ENCODE results near the gene CPNE5. TPM values are rescaled to one million over a fixed set of nuclear protein-coding genes. Genes with fewer than 3 reads are reported as not detected.

Gene CPNE5
- total RNA-seq, 1 donor = 0.18 TPM

- peak overlapping the region; percentile 53 for H3K4me3 ChIP-seq (ENCODE audit: low read depth, low read length)
- peak; percentile 98 for DNase-seq (ENCODE audit: low read depth)
- TF ChIP-seq CTCF (IDR thresholded peaks at IDR 0.05; ENCODE audit: insufficient read depth, low read length) = peak; percentile 50
These were observed 103.9 kb downstream of the CPNE5 start for GRCh38 chr6:36735110-36736071.

GRCh38 chr6:36734486-36735060 is 104.7 kb downstream of the CPNE5 start:
- no peak for DNase-seq (ENCODE audit: low read depth)
- TF ChIP-seq CTCF (IDR thresholded peaks at IDR 0.05; ENCODE audit: insufficient read depth, low read length) = no peak
- H3K4me3 ChIP-seq (ENCODE audit: low read depth, low read length) = peak overlapping the region; percentile 53

- H3K4me3 ChIP-seq (ENCODE audit: low read depth, low read length) = no peak overlapping the region
- DNase-seq (ENCODE audit: low read depth) = no peak
- TF ChIP-seq CTCF (IDR thresholded peaks at IDR 0.05; ENCODE audit: insufficient read depth, low read length) = no peak
These were observed 105.9 kb downstream of the CPNE5 start for GRCh38 chr6:36733300-36733699.

- no peak for DNase-seq (ENCODE audit: low read depth)
- H3K4me3 ChIP-seq (ENCODE audit: low read depth, low read length) = no peak overlapping the region
- no peak for TF ChIP-seq CTCF (IDR thresholded peaks at IDR 0.05; ENCODE audit: insufficient read depth, low read length)
These were observed 107.5 kb downstream of the CPNE5 start for GRCh38 chr6:36731622-36732310.

DNA sequence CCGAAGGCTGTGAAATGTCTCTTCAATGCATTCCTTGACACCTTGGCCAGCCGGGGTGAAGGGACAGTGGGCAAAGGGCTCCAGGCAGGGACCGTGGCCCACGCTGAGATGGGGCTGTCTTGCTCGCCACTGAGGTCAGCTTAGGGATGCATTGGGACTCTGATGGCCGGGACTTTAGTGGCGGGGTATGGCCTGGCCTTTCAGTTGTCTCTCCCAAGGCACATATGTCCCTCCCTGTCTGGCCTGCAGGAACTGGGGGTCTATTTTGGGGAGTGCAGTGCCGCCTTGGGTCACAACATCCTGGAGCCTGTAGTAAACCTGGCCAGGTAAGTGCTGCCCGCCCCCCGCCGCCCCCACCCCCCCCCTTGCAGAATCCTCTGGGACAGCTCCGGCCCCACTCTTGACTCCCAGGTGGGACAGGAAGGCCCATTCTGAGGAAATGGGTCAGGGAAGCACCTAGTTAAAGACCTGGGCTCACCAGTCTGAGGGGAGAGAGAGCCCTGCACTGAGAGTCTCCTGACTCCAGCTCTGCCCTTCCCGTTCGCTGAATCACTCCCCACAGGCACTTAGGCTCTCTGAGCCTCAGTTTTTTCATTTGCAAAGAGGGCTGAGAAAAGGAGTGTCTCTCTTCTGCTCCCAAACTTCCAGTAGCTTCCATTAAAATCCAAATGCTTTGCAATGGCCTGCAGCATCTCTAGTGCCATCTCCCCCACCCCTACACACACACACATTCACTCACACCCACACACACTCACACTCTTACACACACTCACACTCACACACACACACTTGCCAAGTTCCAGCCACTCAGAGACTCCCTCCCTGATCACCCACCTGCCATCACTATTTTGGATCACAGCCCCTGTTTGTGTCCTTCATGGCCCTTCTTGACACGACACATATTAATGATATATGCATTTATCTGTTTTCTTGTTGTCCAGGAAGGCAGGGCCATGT is 108.5 kb downstream of the CPNE5 start:
- H3K4me3 ChIP-seq (ENCODE audit: low read depth, low read length) = no peak overlapping the region
- DNase-seq (ENCODE audit: low read depth) = no peak
- no peak for TF ChIP-seq CTCF (IDR thresholded peaks at IDR 0.05; ENCODE audit: insufficient read depth, low read length)

DNA sequence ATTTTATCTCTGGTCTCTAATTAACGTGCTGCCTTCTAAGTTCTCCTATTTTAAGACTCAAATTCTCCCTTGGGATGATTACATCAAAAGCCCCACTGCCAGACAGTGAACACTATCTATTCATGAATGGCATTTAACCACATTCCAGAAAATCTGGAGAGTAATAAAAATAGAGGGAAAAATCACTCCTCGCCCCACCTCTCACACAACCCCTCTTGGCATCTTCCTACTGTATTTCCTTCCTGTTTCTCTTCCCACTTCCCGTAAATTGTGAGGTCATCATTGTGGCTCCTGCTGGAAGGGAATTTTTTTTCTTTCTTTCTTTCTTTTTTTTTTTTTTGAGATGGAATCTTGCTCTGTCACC is 110.1 kb downstream of the CPNE5 start:
- TF ChIP-seq CTCF (IDR thresholded peaks at IDR 0.05; ENCODE audit: insufficient read depth, low read length) = no peak
- DNase-seq (ENCODE audit: low read depth) = peak; percentile 71
- H3K4me3 ChIP-seq (ENCODE audit: low read depth, low read length) = no peak overlapping the region

Measured in fibroblast of the aortic adventitia (primary cell).